ENCODE measurements around the gene PCDHGA1. TPM values are rescaled to one million over a fixed set of nuclear protein-coding genes. Genes with fewer than 3 reads are reported as not detected.

Gene PCDHGA1
- polyA plus RNA-seq, 3 donors: not detected

DNA sequence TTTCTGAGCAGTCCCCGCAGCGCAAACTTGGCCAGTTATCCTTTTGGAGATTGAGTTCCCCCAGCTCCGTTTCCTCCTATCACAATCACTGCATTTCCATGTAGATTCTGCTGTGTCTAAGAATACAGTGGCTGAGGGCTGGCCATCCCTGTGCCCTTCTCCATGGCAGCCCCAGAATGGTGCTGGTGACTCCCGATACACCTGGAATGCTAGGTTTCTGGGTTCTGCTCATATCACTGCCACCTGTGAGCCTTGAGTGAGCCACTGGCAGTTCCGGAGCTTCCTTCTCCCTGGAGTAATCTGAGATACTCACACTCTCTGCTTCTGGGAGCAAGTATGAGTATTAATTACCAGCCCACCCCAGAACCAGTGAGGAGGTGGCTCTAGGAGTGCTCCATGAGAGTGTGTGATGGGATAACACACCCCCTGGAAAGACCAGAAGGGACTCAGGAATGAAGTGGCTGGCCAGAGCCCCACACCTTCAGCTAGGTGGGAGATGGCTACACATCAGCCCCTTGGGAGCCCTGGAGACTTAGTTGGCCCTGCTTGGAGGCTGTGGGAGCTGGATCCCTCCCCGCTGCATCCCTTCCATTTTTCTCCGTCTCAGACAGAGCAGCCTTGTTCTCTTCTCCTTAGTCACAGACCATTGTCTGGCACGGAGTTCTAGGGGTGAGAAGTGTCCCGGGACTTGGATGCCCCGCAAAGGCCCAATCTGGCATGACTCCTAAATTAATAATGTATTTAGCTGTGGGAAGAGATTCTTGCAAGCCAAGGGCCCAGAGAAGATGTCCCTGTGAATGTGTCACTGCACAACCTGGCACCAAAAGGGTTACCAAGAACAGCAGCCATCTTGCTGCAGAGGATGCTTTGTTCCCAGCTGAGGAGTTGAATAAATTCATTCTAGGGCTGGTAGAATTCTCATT lies 163.4 kb downstream of the PCDHGA1 start:
- 90% methylated on average over 3 of the region's 10 CpGs for WGBS (ENCODE audit: insufficient coverage)
- Mint-ChIP-seq H3K4me3 (peak overlapping the region; percentile 34 to 39), H3K9me3 (peaks cover 0 to 24% (median 7%) of the 10 kb centered on the region in 7 donors), H3K36me3 (no peaks in the 10 kb centered on the region), H3K27me3 (ENCODE audit: low read depth in 3 of 3) (peaks cover 75 to 90% (median 75%) of the 10 kb centered on the region in 3 donors), H3K4me1 (peaks cover 14% of the 10 kb centered on the region), H3K27ac (no peak overlapping the region)
- Histone ChIP-seq H3K4me3 (replicated peaks in 1 of 3; ENCODE audit: low read depth in 2 of 3, low read length in 3 of 3) (no peak overlapping the region), H3K36me3 (replicated peaks in 1 of 2; ENCODE audit: control insufficient read depth in 1 of 2, insufficient read depth in 2 of 2, low read length in 2 of 2) (no peaks in the 10 kb centered on the region), H4K20me1 (ENCODE audit: insufficient read depth, low read length) (no peaks in the 10 kb centered on the region), H3K79me2 (ENCODE audit: insufficient read depth, low read length) (no peaks in the 10 kb centered on the region), H3K9me3 (replicated peaks in 1 of 2; ENCODE audit: control insufficient read depth in 1 of 2, insufficient read depth in 1 of 2, low read length in 2 of 2) (peaks cover 3 to 30% of the 10 kb centered on the region in 2 donors), H3K27ac (ENCODE audit: low read depth in 1 of 2, low read length in 2 of 2) (no peak overlapping the region), H3K9ac (ENCODE audit: insufficient read depth, low read length, poor library complexity, severe bottlenecking) (no peak overlapping the region), H2AFZ (ENCODE audit: insufficient read depth, low read depth, low read length, poor library complexity, severe bottlenecking) (no peak overlapping the region), H3K4me2 (replicated peaks; ENCODE audit: extremely low read depth, low read length, poor library complexity, severe bottlenecking) (no peak overlapping the region), H3K27me3 (ENCODE audit: control insufficient read depth in 2 of 2, insufficient read depth in 2 of 2, low read length in 2 of 2) (peaks cover 38 to 80% of the 10 kb centered on the region in 2 donors), H3K4me1 (ENCODE audit: control insufficient read depth in 1 of 2, insufficient read depth in 2 of 2, low read length in 2 of 2) (peaks cover 13 to 15% of the 10 kb centered on the region in 2 donors)
- DNase-seq: no peak
- TF ChIP-seq, protein P1, sequence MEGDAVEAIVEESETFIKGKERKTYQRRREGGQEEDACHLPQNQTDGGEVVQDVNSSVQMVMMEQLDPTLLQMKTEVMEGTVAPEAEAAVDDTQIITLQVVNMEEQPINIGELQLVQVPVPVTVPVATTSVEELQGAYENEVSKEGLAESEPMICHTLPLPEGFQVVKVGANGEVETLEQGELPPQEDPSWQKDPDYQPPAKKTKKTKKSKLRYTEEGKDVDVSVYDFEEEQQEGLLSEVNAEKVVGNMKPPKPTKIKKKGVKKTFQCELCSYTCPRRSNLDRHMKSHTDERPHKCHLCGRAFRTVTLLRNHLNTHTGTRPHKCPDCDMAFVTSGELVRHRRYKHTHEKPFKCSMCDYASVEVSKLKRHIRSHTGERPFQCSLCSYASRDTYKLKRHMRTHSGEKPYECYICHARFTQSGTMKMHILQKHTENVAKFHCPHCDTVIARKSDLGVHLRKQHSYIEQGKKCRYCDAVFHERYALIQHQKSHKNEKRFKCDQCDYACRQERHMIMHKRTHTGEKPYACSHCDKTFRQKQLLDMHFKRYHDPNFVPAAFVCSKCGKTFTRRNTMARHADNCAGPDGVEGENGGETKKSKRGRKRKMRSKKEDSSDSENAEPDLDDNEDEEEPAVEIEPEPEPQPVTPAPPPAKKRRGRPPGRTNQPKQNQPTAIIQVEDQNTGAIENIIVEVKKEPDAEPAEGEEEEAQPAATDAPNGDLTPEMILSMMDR (IDR thresholded peaks at IDR 0.05): no peak
- intact Hi-C loops (cut with micrococcal nuclease): no loop called here

DNA sequence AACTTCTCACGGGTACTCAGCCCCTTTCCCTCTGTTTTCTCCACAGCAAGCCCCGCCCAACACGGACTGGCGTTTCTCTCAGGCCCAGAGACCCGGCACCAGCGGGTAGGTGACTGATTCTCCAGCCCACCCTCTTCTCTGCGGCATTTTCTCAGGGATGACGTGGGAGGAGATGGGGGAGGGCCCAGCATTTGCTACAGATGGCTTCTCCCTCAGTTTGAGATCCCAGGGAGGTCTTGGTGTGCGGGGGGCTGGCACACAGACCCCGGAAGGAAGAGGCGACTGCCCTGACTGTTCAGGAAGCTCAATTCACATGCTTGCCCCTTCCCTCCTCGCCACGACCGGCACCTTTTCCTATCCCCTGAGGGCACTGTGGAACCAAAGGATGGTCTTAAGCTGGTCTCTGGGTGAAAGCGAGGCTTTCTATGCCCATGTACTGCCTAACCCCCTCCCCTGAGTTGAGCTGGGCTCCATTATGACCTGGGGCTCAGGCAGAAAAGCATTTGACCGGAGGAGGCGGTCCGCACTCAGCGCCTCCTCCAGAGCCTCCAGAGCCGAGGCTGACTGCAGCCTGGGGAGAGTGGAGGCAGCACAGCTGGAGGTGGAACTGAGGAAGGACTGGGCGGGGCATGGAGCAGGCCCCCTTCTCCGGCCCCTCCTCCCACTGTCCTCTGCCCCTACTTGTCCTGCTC lies 164.6 kb downstream of the PCDHGA1 start:
- Histone ChIP-seq H3K4me1 (ENCODE audit: control insufficient read depth in 1 of 2, insufficient read depth in 2 of 2, low read length in 2 of 2) (peaks cover 13 to 15% of the 10 kb centered on the region in 2 donors), H3K9ac (ENCODE audit: insufficient read depth, low read length, poor library complexity, severe bottlenecking) (no peak overlapping the region), H3K4me2 (replicated peaks; ENCODE audit: extremely low read depth, low read length, poor library complexity, severe bottlenecking) (no peak overlapping the region), H4K20me1 (ENCODE audit: insufficient read depth, low read length) (no peaks in the 10 kb centered on the region), H3K4me3 (replicated peaks in 1 of 3; ENCODE audit: low read depth in 2 of 3, low read length in 3 of 3) (no peak overlapping the region), H3K9me3 (replicated peaks in 1 of 2; ENCODE audit: control insufficient read depth in 1 of 2, insufficient read depth in 1 of 2, low read length in 2 of 2) (peaks cover 3 to 30% of the 10 kb centered on the region in 2 donors), H3K27me3 (ENCODE audit: control insufficient read depth in 2 of 2, insufficient read depth in 2 of 2, low read length in 2 of 2) (peaks cover 38 to 70% of the 10 kb centered on the region in 2 donors), H3K79me2 (ENCODE audit: insufficient read depth, low read length) (no peaks in the 10 kb centered on the region), H3K27ac (ENCODE audit: low read depth in 1 of 2, low read length in 2 of 2) (no peak overlapping the region), H2AFZ (ENCODE audit: insufficient read depth, low read depth, low read length, poor library complexity, severe bottlenecking) (no peak overlapping the region), H3K36me3 (replicated peaks in 1 of 2; ENCODE audit: control insufficient read depth in 1 of 2, insufficient read depth in 2 of 2, low read length in 2 of 2) (no peaks in the 10 kb centered on the region)
- H3K36me3 Mint-ChIP-seq: no peaks in the 10 kb centered on the region
- TF ChIP-seq, protein P1 (IDR thresholded peaks at IDR 0.05): no peak
- no peak for DNase-seq
- peak overlapping the region in 1 of 2 donors; percentile 69 for H3K4me3 Mint-ChIP-seq
- peaks cover 0 to 24% (median 7%) of the 10 kb centered on the region in 7 donors for H3K9me3 Mint-ChIP-seq
- no peak overlapping the region for H3K27ac Mint-ChIP-seq
- H3K27me3 Mint-ChIP-seq (ENCODE audit: low read depth in 3 of 3): peaks cover 69 to 83% (median 69%) of the 10 kb centered on the region in 3 donors
- peaks cover 14% of the 10 kb centered on the region for H3K4me1 Mint-ChIP-seq
- intact Hi-C loops (cut with micrococcal nuclease): no loop called here
- WGBS (ENCODE audit: insufficient coverage): 61% methylated on average over 9 of the region's 22 CpGs

Measured in CD14-positive monocyte (primary cell).